ACC112 (cell line): ENCODE results near the gene IFNA8.

Experiments used
- H2AFZ ChIP-seq: fragments of 200-600 bp; sonication (generic); one replicate; pipeline ENCODE4 v1.6.0; 2017; ENCODE audit warnings: antibody characterized with exemption, low read length; ENCODE audit not compliant: unreplicated experiment
- H3K27ac ChIP-seq: fragments of 200-600 bp; sonication (generic); 2 replicates; pipeline ENCODE4 v1.5.1; 2014; ENCODE audit warnings: low read depth, mild to moderate bottlenecking, antibody characterized with exemption, low read length, moderate library complexity
- H3K27me3 ChIP-seq: fragments of 200-600 bp; sonication (generic); 2 replicates; pipeline ENCODE4 v1.6.1; 2014; ENCODE audit warnings: mild to moderate bottlenecking, antibody characterized with exemption, low read length, moderate library complexity, mixed read lengths; ENCODE audit not compliant: insufficient read depth
- H3K36me3 ChIP-seq: fragments of 200-600 bp; sonication (generic); 2 replicates; pipeline ENCODE4 v1.6.1; 2016; ENCODE audit warnings: mild to moderate bottlenecking, antibody characterized with exemption, low read length, moderate library complexity, mixed read lengths; ENCODE audit not compliant: insufficient read depth
- H3K4me1 ChIP-seq: fragments of 200-600 bp; sonication (generic); one replicate; pipeline ENCODE4 v1.6.1; 2016; ENCODE audit warnings: low read length, mixed read lengths; ENCODE audit not compliant: insufficient read depth, unreplicated experiment, control insufficient read depth
- H3K4me3 ChIP-seq: fragments of 200-600 bp; sonication (generic); 2 replicates; pipeline ENCODE4 v1.5.1; 2014; ENCODE audit warnings: mild to moderate bottlenecking, low read depth, low read length
- H3K79me2 ChIP-seq: fragments of 200-600 bp; sonication (generic); one replicate; pipeline ENCODE4 v1.6.0; 2016; ENCODE audit warnings: low read length; ENCODE audit not compliant: control insufficient read depth, unreplicated experiment, insufficient read depth

IFNA8 gene

GRCh38 chr9:21455320-21455719 is 46.4 kb downstream of the IFNA8 start:
- no peak overlapping the region for H3K4me3 ChIP-seq
- H2AFZ ChIP-seq = no peak overlapping the region
- H3K36me3 ChIP-seq = peaks cover 12% of the 10 kb centered on the region
- no peak overlapping the region for H3K27ac ChIP-seq
- no peaks in the 10 kb centered on the region for H3K79me2 ChIP-seq
- no peaks in the 10 kb centered on the region for H3K27me3 ChIP-seq
- peaks cover 13% of the 10 kb centered on the region for H3K4me1 ChIP-seq
